ENCODE measurements around the gene TTYH2.

TTYH2 gene

GRCh38 chr17:74176546-74177001, 36.8 kb upstream of the TTYH2 start:
- H3K4me3 ChIP-seq (replicated peaks; ENCODE audit: low read depth, low read length) = no peak overlapping the region
- peak; percentile 90 for TF ChIP-seq CTCF (IDR thresholded peaks at IDR 0.05; ENCODE audit: low read length, missing control alignments)
- peak; percentile 71 for DNase-seq (ENCODE audit: low read depth)

GRCh38 chr17:74177018-74177450, 36.3 kb upstream of the TTYH2 start:
- no peak for DNase-seq (ENCODE audit: low read depth)
- no peak overlapping the region for H3K4me3 ChIP-seq (replicated peaks; ENCODE audit: low read depth, low read length)
- TF ChIP-seq CTCF (IDR thresholded peaks at IDR 0.05; ENCODE audit: low read length, missing control alignments) = no peak

GRCh38 chr17:74179576-74179975, 33.8 kb upstream of the TTYH2 start:
- DNase-seq (ENCODE audit: low read depth) = no peak
- H3K4me3 ChIP-seq (replicated peaks; ENCODE audit: low read depth, low read length) = no peak overlapping the region
- no peak for TF ChIP-seq CTCF (IDR thresholded peaks at IDR 0.05; ENCODE audit: low read length, missing control alignments)

- H3K4me3 ChIP-seq (replicated peaks; ENCODE audit: low read depth, low read length) = no peak overlapping the region
- DNase-seq (ENCODE audit: low read depth) = no peak
- no peak for TF ChIP-seq CTCF (IDR thresholded peaks at IDR 0.05; ENCODE audit: low read length, missing control alignments)
Observed at GRCh38 chr17:74180336-74180735, 33.0 kb upstream of the TTYH2 start.

GRCh38 chr17:74181341-74181740, 32.0 kb upstream of the TTYH2 start:
- H3K4me3 ChIP-seq (replicated peaks; ENCODE audit: low read depth, low read length) = no peak overlapping the region
- no peak for DNase-seq (ENCODE audit: low read depth)
- no peak for TF ChIP-seq CTCF (IDR thresholded peaks at IDR 0.05; ENCODE audit: low read length, missing control alignments)

GRCh38 chr17:74182041-74182723, 31.2 kb upstream of the TTYH2 start:
- no peak for DNase-seq (ENCODE audit: low read depth)
- no peak overlapping the region for H3K4me3 ChIP-seq (replicated peaks; ENCODE audit: low read depth, low read length)
- no peak for TF ChIP-seq CTCF (IDR thresholded peaks at IDR 0.05; ENCODE audit: low read length, missing control alignments)

GRCh38 chr17:74183411-74183810, 30.0 kb upstream of the TTYH2 start:
- no peak for TF ChIP-seq CTCF (IDR thresholded peaks at IDR 0.05; ENCODE audit: low read length, missing control alignments)

More at GRCh38 chr17:74183411-74183810, 30.0 kb upstream of the TTYH2 start:
- no peak for DNase-seq (ENCODE audit: low read depth)
- H3K4me3 ChIP-seq (replicated peaks; ENCODE audit: low read depth, low read length) = no peak overlapping the region

Data from fibroblast of pulmonary artery (primary cell).